SKM-1 (cell line): ENCODE results near the gene KIF2C.
A peak's percentile ranks its signal among the peaks of the same experiment; 100 is the strongest.
"Not testable (repeated sequence)": the region's sequence is repeated elsewhere in the genome, so short reads cannot be mapped to it uniquely, and the experiment has no call there.

ENCODE experiments used
- DNase-seq: peaks from one replicate; lab custom pipeline; 2025; ENCODE audit not compliant: unreplicated experiment; lab: John Stamatoyannopoulos, UW

KIF2C gene

GRCh38 chr1:44739307-44740178 is at the start of gene KIF2C:
TSS of gene KIF2C (plus strand) at chr1:44739837. CDS start at chr1:44739933, 96 bp downstream.
- DNase-seq: peak; percentile 96

DNA sequence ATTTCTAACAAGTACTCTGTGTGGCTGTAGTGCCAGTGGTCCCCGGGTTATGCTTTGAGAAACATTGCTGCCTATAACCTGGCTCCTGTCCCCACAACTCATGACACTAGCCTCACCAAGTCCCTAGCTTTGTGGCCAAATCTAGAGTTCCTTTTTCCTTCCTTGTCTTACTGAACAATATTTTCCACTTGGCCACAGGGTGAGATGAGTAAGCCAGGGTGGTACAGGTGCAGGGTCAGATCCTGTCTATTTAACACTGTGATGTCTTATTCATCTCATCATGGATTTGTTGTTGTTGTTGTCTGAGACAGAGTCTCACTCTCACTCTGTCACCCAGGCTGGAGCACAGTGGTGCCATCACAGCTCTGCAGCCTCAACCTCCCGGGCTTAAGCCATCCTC is 46.5 kb upstream of the KIF2C start:
- no peak for DNase-seq

- no peak for DNase-seq
These were observed 45.7 kb upstream of the KIF2C start for GRCh38 chr1:44693900-44694299.

GRCh38 chr1:44694863-44695478 is 44.7 kb upstream of the KIF2C start:
- no peak for DNase-seq

- no peak for DNase-seq
These were observed 44.0 kb upstream of the KIF2C start for GRCh38 chr1:44695671-44696070.

- DNase-seq: no peak
These were observed 43.5 kb upstream of the KIF2C start for GRCh38 chr1:44696101-44696500.

- DNase-seq: no peak
These were observed 42.8 kb upstream of the KIF2C start for GRCh38 chr1:44696789-44697345.

- DNase-seq: no peak
These were observed 41.5 kb upstream of the KIF2C start for GRCh38 chr1:44698138-44698537.

DNA sequence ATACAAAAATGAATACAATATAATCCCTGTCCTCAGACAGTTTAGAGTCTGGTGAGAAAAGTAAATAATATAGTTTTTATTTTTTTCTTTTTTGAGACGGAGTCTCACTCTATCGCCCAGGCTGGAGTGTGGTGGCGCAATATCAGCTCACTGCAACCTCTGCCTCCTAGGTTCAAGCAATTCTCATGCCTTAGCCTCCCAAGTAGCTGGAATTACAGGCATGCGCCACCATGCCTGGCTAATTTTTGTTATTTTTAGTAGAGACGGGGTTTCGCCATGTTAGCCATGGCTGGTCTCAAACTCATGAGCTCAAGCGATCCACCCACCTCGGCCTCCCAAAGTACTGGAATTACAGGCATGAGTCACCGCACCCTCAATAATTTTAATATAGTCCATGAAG is 40.3 kb upstream of the KIF2C start:
- DNase-seq: not testable (repeated sequence)

DNA sequence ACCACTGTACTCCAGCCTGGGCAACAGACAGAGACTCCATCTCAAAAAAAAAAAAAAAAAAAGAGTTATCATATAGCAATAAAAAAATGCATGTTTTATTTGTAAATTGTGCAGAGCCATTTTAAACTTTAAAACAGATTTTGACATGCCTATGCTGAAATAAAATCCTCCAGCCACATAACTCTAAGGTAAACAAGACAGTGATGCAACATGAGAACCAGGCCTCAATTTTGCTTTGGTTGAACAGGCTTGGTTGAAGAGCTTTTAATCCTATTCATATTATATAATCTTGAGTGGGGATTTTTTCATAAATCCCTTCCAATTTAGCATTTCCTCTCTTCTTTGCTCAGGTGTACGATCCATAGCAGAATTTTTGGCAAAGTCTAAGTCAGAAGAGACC is 39.1 kb upstream of the KIF2C start:
- DNase-seq: no peak

DNA sequence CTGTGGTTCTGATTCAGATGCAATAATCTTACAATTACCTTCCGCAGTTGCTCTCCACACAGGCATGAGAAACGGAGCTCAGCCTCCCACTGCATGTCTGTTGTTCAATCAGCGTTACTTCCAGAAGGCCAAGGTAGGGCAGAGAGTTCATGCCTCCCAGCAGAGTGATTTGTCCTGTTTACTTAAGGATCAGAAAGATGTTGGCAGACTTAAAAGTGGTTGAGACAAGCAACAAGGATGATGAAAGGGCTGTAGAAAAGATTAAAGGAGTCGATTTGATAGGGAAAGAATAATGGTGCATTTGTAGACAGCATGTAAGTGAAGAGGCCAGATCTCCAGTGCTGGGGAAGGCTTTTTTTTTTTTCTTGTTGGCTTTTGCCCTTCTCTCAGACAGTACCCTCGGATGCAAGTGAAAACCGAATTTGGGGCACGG is 38.5 kb upstream of the KIF2C start:
- no peak for DNase-seq

DNA sequence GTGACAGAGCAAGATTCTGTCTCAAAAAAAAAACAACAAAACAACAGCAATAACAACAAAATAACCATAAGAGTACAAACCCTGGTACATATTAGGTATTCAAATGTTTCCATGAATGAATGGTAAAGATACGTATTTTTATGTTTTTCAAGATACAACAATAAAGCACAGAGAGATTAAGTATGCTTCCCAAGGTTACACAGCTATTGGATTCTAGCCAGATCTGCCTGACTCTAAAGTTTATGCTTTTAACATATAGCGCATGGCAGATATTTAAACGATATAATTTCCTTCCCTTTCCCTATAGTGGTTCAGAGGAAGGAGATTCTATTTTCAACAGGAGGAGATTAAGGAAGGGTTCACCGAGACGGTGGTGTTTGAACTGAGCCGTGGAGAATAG is 34.2 kb upstream of the KIF2C start:
- no peak for DNase-seq

DNA sequence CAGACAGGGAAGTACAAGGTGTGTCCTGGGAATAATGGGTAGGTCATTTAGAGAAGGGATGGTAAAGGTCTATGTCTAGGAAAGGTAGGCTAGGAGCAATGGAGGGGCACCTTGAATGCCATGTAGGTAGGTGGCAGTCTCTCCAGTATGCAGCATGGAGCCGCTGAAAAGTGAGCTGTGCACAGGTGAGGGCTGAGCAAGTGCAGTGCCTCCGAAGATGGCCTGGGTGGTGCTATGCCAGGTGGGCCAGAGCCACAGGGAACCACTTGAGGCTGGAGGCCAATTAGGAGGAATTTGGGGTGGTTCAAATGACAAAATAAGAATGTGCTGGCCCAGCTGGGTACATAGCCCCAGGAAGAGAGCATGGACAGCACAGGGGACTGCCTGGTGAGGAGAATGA is 33.7 kb upstream of the KIF2C start:
- DNase-seq: no peak

DNA sequence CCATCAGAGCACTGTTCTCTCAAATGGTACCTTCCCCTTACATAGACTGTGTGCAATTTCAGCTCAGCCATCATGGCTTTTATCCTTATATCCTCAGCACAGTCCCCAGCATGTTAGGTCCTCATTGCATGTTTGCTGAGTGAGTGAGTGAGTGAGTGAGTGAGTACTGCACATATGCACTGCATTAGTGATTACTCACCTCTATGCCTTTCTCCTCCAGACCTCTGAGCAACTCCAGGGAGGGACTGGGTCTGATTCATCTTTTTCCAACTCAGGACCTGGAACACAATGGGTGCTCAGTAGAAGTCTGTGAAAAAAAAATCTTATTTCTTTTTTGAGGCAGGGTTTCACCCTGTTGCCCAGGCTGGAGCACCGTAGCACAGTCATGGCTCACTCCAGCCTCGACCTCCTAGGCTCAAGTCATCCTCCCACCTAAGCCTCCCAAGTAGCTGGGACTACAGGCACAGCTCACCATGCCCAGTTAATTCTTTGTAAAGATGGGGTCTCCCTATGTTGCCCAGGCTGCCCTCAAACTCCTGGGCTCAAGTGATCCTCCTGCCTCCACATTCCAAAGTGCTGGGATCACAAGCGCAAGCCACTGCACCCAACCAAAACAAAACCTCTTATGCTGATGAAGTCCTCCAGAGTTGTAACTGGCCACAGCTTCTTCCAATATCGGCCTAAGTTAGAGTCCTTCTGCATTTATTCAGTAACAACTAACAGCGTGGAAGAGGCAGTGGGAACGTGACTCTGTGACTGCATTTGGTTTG is 32.3 kb upstream of the KIF2C start:
- DNase-seq: no peak

DNA sequence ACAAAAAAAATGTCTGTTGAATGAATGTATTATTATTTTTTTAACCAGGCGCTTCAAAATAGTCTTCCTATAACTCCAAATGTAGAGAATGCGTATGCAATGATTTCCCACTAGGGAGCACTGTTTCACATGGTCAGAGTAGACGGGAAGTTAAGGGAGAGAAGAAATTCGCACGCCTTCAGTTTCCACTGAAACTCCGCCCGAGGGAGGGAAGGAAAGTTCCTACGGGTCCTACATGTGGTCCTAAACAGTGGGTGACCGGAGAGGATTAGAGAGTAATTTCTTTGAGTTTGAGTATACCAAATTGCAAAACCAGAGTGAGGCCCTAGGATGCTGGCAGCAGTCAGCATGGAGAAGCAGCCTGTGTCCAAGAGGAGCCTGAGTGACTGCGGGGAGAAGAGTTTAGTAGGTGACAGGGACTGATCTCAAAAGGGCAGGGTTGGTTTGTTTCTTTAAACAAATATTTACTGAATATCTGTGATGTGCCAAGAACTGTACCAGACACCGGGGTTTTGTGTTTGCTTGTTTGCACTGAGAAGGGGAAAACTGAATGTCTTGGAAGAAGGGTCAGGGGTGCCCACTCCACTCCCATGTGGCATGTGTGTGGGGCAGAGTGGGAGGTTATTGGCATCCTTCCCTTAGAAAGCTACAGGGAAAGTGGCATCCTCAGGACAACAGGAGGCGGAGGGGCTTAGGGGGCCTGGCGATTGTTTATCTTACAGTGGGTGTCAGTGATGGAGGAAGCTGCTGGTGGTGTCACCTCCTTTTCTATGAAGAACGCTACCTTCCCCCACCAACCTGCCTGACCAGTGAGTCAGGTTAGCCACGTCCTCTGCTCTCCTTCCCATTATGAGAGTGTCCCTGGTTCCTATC is 31.4 kb upstream of the KIF2C start:
- DNase-seq: peak; percentile 70

DNA sequence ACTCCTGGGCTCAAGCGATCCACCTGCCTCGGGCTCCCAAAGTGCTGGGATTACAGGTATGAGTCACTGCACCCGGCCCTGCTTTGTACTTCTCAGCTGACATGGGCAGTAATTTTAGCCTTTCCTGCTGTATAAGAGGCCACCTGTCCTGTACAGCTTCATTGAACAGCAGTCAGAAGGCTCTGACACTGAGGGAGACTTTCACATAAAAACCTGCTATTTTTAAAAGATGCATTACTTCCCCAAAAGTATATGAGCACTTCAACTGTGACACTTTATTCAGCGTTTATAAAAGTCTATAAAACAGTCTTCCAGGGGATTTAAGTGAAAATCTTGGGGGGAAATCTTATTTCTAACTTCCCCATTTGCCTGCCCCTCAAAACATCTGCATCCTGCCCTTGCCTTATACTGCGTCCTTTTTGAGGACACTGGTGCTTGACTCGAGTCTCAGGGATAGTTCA is 26.3 kb upstream of the KIF2C start:
- DNase-seq: no peak

DNA sequence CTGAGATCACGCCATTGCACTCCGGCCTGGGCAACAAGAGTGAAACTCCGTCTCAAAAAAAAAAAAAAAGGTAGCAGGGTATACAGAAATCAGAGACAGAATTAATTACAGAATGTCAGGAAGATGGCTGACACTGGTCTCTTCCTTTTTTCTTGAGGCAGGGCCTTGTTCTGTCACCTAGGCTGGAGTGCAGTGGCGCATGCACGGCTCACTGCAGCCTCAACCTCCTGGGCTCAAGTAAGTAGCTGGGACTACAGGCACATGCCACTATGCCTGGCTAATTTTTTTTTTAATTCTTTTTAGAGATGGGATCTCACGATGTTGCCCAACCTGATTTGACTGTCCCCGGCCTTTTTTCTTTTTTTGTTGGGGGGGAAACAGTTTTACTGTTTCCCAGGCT is 25.1 kb upstream of the KIF2C start:
- DNase-seq: no peak

- peak; percentile 71 for DNase-seq
These were observed 24.6 kb upstream of the KIF2C start for GRCh38 chr1:44714944-44715571.

- DNase-seq: no peak
These were observed 22.5 kb upstream of the KIF2C start for GRCh38 chr1:44717156-44717555.

DNA sequence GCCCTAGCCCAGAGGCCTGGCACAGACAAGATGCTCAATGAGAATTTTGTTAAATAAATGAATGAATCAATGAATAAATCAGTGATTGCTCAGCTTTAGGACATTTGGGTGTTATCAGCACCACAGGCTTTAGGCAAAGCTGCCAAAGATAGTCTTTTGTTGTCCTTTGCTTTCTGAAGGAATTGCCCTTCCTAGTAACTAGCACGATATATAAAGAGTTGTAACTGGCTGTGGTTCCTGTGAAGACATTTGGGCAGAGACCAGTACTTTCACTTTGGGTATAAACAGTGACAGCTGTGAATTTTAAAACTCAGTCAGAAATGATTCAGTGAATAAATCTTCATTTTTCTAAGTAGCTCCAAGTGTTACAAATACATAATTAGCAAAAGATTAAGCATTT is 22.0 kb upstream of the KIF2C start:
- DNase-seq: no peak
